Endothelial cell (in vitro differentiated cells): ENCODE measurements around the gene LSM12. TPM values are rescaled to one million over a fixed set of nuclear protein-coding genes. Genes with fewer than 3 reads are reported as not detected.
A peak's percentile ranks its signal among the peaks of the same experiment; 100 is the strongest.

Experiments used
- DNase-seq: peaks from one replicate; pipeline ENCODE4 v3.0.0; 2021; ENCODE audit warnings: low spot score
- H3K27ac Mint-ChIP-seq: one replicate; pipeline ENCODE4 v1.8.0; 2021; ENCODE audit warnings: mixed read lengths, inconsistent platforms; ENCODE audit not compliant: unreplicated experiment
- H3K27me3 Mint-ChIP-seq: one replicate; pipeline ENCODE4 v1.8.0; 2021; ENCODE audit warnings: mild to moderate bottlenecking, moderate library complexity, mixed read lengths, inconsistent platforms; ENCODE audit not compliant: unreplicated experiment
- H3K36me3 Mint-ChIP-seq: one replicate; pipeline ENCODE4 v1.8.0; 2021; ENCODE audit warnings: mild to moderate bottlenecking, low read depth, mixed read lengths, inconsistent platforms; ENCODE audit not compliant: unreplicated experiment
- H3K4me1 Mint-ChIP-seq: one replicate; pipeline ENCODE4 v1.8.0; 2021; ENCODE audit warnings: mild to moderate bottlenecking, mixed read lengths, inconsistent platforms; ENCODE audit not compliant: unreplicated experiment
- H3K4me3 Mint-ChIP-seq: one replicate; pipeline ENCODE4 v1.8.0; 2021; ENCODE audit warnings: mild to moderate bottlenecking, mixed read lengths, inconsistent platforms; ENCODE audit not compliant: unreplicated experiment
- H3K9me3 Mint-ChIP-seq: one replicate; pipeline ENCODE4 v1.8.0; 2021; ENCODE audit warnings: mixed read lengths, inconsistent platforms; ENCODE audit not compliant: unreplicated experiment
- CTCF ChIP-seq: fragments of 200-600 bp; sonication (generic); IDR thresholded peaks from one replicate; pipeline ENCODE4 v1.5.0; 2021; ENCODE audit warnings: antibody characterized with exemption; ENCODE audit not compliant: unreplicated experiment
- total RNA-seq: library from RNA; stranded (reverse); fragmentation: NEBNext Ultra II Directional; extraction: Animal tissue kit (Norgen Biotek cat#: 25700); gene quantifications from one replicate; pipeline ENCODE4 v1.2.1, GENCODE V29; 2021; ENCODE audit not compliant: unreplicated experiment

The LSM12 gene
- total RNA-seq, 1 donor from 2014 or later: 63.0 TPM

GRCh38 chr17:44004761-44005526, 61.5 kb downstream of the LSM12 start:
- H3K4me1 Mint-ChIP-seq: peaks cover 16% of the 10 kb centered on the region
- peaks cover 17% of the 10 kb centered on the region for H3K27me3 Mint-ChIP-seq
- peak; percentile 37 for DNase-seq
- no peaks in the 10 kb centered on the region for H3K9me3 Mint-ChIP-seq
- H3K27ac Mint-ChIP-seq: no peak overlapping the region
- H3K4me3 Mint-ChIP-seq: no peak overlapping the region
- TF ChIP-seq CTCF: no peak
- peaks cover 3% of the 10 kb centered on the region for H3K36me3 Mint-ChIP-seq

- Mint-ChIP-seq H3K9me3 (no peaks in the 10 kb centered on the region), H3K36me3 (peaks cover 3% of the 10 kb centered on the region), H3K4me1 (peaks cover 16% of the 10 kb centered on the region), H3K4me3 (peak within 1 kb of the TSS; percentile 67), H3K27me3 (peaks cover 15% of the 10 kb centered on the region), H3K27ac (no peak within 1 kb of the TSS)
- TF ChIP-seq CTCF: no peak
- no peak for DNase-seq
Measured at GRCh38 chr17:44004077-44004760, 62.3 kb downstream of the LSM12 start, which contains the start of gene NAGS. NAGS (plus strand) TSS chr17:44004622; CDS start chr17:44004664, 42 bp downstream.

GRCh38 chr17:44002141-44002848, 64.2 kb downstream of the LSM12 start:
- Mint-ChIP-seq H3K27me3 (peaks cover 17% of the 10 kb centered on the region), H3K4me1 (peaks cover 8% of the 10 kb centered on the region), H3K9me3 (no peaks in the 10 kb centered on the region), H3K36me3 (no peaks in the 10 kb centered on the region), H3K4me3 (no peak overlapping the region), H3K27ac (no peak overlapping the region)
- TF ChIP-seq CTCF: no peak
- no peak for DNase-seq

- no peak for TF ChIP-seq CTCF
- H3K9me3 Mint-ChIP-seq: no peaks in the 10 kb centered on the region
- no peaks in the 10 kb centered on the region for H3K36me3 Mint-ChIP-seq
- peaks cover 14% of the 10 kb centered on the region for H3K27me3 Mint-ChIP-seq
- DNase-seq: no peak
- H3K27ac Mint-ChIP-seq: no peak overlapping the region
- H3K4me1 Mint-ChIP-seq: peaks cover 4% of the 10 kb centered on the region
- no peak overlapping the region for H3K4me3 Mint-ChIP-seq
Measured at GRCh38 chr17:44001461-44001920, 65.0 kb downstream of the LSM12 start.
